Sigmoid colon (tissue), 7 donors: ENCODE results near the gene MYLK4. TPM values are rescaled to one million over a fixed set of nuclear protein-coding genes. Genes with fewer than 3 reads are reported as not detected.
A peak's percentile ranks its signal among the peaks of the same experiment; 100 is the strongest.

Experiments
- DNase-seq: peaks from one replicate; pipeline ENCODE4 v3.0.0-alpha.2; 2019
- H3K27ac ChIP-seq, 4 donors: fragments of 200-600 bp; sonication (generic); one replicate each; pipeline ENCODE4 v1.5.1; 2016 to 2019; ENCODE audit warnings: mild to moderate bottlenecking in 1 of 4
- H3K27me3 ChIP-seq, 3 donors: fragments of 200-600 bp; sonication (generic); one replicate each; pipeline ENCODE4 v1.5.1; 2019; ENCODE audit warnings: mild to moderate bottlenecking in 1 of 3
- H3K36me3 ChIP-seq, 4 donors: fragments of 200-600 bp; sonication (generic); one replicate each; pipeline ENCODE4 v1.5.1; 2016 to 2019
- H3K4me1 ChIP-seq, 4 donors: fragments of 200-600 bp; sonication (generic); one replicate each; pipeline ENCODE4 v1.5.1; 2017 to 2019
- H3K4me3 ChIP-seq, 4 donors: fragments of 200-600 bp; sonication (generic); one replicate each; pipeline ENCODE4 v1.5.1; 2017 to 2019; ENCODE audit warnings: mild to moderate bottlenecking in 2 of 4, moderate library complexity in 1 of 4
- H3K9me3 ChIP-seq, 4 donors: fragments of 200-600 bp in 3 of 4; sonication (generic) in 3 of 4; one replicate each; pipeline versions ENCODE4 v1.5.1 to v1.6.1; 2013 to 2019
- CTCF ChIP-seq, 4 experiments: fragments of 450-650 bp in 3 of 4; fragments of 200-600 bp in 1 of 4; IDR thresholded peaks; one replicate each; pipeline ENCODE4 v1.5.1; 2016 to 2019; ENCODE audit warnings: antibody characterized with exemption in 4 of 4, mild to moderate bottlenecking in 3 of 4, moderate library complexity in 2 of 4
- EP300 ChIP-seq, 4 donors: sonication (generic); formaldehyde crosslinking; IDR thresholded peaks; one replicate each; pipeline ENCODE4 v1.6.1; 2017; ENCODE audit warnings: antibody characterized with exemption in 4 of 4
- POLR2A ChIP-seq, 2 donors: fragments of 450-650 bp; IDR thresholded peaks; one replicate each; pipeline ENCODE4 v1.6.1; 2016; ENCODE audit warnings: antibody characterized with exemption in 2 of 2, mild to moderate bottlenecking in 2 of 2, moderate library complexity in 2 of 2
- POLR2AphosphoS5 ChIP-seq, 4 donors: sonication (generic); formaldehyde crosslinking; IDR thresholded peaks; one replicate each; pipeline ENCODE4 v1.6.1; 2017; ENCODE audit warnings: antibody characterized with exemption in 4 of 4
- WGBS, 2 donors: extraction: QIAGEN DNeasy Blood & Tissue Kit; methylation state at CpG; one replicate each; pipeline ENCODE4 v1.1.7; 2013; 5-methylcytosine and 5-hydroxymethylcytosine counted together
- intact Hi-C: fragments of 100-400 bp; cut with DNase I; formaldehyde crosslinking; loops from one replicate; pipeline ENCODE4 v1.15.1; 2023
- polyA plus RNA-seq, 3 donors: library from polyadenylated mRNA; stranded (reverse); fragments of 200-250 nt; gene quantifications; one replicate each; pipeline ENCODE4 v1.2.3, GENCODE V29; 2013
- total RNA-seq, 4 donors: library from RNA; depleted of rRNA; stranded (reverse); fragments of >200 nt; gene quantifications; one replicate each; pipeline ENCODE4 v1.1.0, GENCODE V29; 2016
- donor health status: healthy with polysubstance abuse.
- donor health status: Bipolar disorder and iron deficiency.
- donor health status: healthy.

MYLK4 gene
- total and polyA plus RNA-seq, 7 donors, result under 0.01 to 1.1 (median 0.32) TPM; not detected in 1

DNA sequence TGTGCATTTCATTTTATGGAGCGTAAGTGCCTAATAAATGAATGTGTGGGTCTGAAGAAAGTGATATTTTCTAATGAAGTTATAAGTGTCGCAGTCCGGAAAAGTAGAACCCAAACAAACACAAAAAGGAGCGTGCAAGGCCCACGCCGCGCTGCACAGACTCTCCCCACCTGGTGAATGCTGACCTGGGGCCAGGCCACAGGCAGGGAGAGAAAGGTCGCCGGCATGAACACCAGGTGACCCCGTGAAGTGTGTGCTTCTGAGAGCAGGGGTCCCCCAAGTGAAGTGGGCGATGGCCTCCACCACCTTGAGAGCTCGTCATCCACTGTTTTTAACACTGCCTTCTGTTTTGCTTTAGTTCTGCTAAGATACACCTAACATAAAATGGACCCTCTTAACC is 114.8 kb downstream of the MYLK4 start:
- DNase-seq, result no peak
- TF ChIP-seq EP300 (IDR thresholded peaks at IDR 0.05) (no peak), CTCF (IDR thresholded peaks at IDR 0.05) (no peak), POLR2AphosphoS5 (IDR thresholded peaks at IDR 0.05) (no peak), POLR2A (IDR thresholded peaks at IDR 0.05) (no peak)
- H3K4me1 ChIP-seq, result peaks cover 0 to 44% (median 27%) of the 10 kb centered on the region in 4 donors
- WGBS, 2 donors, result 94 to 96% methylated on average over 12 of the region's 12 CpGs
- H3K36me3 ChIP-seq, result no peaks in the 10 kb centered on the region
- H3K9me3 ChIP-seq, result no peaks in the 10 kb centered on the region
- intact Hi-C loops, result loop anchor here (2.0 to 10.0 kb wide), 3 partner anchors 119 to 1039 kb away; partner anchors contain the start of gene MYLK4
- H3K27ac ChIP-seq, result no peak overlapping the region
- H3K27me3 ChIP-seq, result no peaks in the 10 kb centered on the region
- no peak overlapping the region for H3K4me3 ChIP-seq

GRCh38 chr6:2634139-2634964 is 116.4 kb downstream of the MYLK4 start:
- TF ChIP-seq CTCF (IDR thresholded peaks at IDR 0.05) (peak; percentile 85 to 99 (median 90)), EP300 (IDR thresholded peaks at IDR 0.05) (peak in 1 of 4 donors; percentile 33), POLR2AphosphoS5 (IDR thresholded peaks at IDR 0.05) (peak in 2 of 4 donors; percentile 28 to 34), POLR2A (IDR thresholded peaks at IDR 0.05) (no peak)
- Histone ChIP-seq H3K27ac (peak overlapping the region; percentile 58 to 84 (median 70)), H3K9me3 (no peaks in the 10 kb centered on the region), H3K36me3 (no peaks in the 10 kb centered on the region), H3K4me3 (peak overlapping the region; percentile 24 to 57 (median 49)), H3K4me1 (peaks cover 0 to 33% (median 26%) of the 10 kb centered on the region in 4 donors), H3K27me3 (no peaks in the 10 kb centered on the region)
- DNase-seq, result peak; percentile 92
- 3 to 4% methylated on average over 67 of the region's 67 CpGs for WGBS, 2 donors
- intact Hi-C loops, result loop anchor here (1.0 to 10.0 kb wide), 6 partner anchors 120 to 1038 kb away; partner anchors contain the start of genes GMDS and MYLK4

DNA sequence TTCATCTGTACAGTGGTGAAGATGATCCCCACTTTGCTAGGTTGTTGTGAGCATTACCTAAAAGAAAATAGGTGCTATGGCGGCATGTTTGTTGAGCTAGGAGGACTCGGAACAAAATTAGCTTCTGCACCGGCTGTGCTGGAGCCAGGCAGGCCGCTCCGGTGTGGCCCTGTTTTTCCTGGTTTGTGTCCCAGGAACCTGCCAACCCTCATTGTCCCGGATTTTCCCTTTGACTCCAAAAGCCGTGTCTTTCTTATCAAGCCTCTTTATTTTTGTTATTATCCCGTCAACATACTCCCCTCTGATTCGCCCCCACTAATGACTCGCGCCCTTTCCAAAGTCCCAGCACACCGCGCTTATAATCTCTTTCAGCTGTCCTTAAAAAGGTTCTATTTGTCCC is 117.0 kb downstream of the MYLK4 start:
- DNase-seq, result no peak
- TF ChIP-seq EP300 (IDR thresholded peaks at IDR 0.05) (no peak), CTCF (IDR thresholded peaks at IDR 0.05) (no peak), POLR2AphosphoS5 (IDR thresholded peaks at IDR 0.05) (no peak), POLR2A (IDR thresholded peaks at IDR 0.05) (no peak)
- 85 to 86% methylated on average over 13 of the region's 13 CpGs for WGBS, 2 donors
- peaks cover 0 to 33% (median 26%) of the 10 kb centered on the region in 4 donors for H3K4me1 ChIP-seq
- peak overlapping the region; percentile 24 to 57 (median 49) for H3K4me3 ChIP-seq
- H3K36me3 ChIP-seq, result no peaks in the 10 kb centered on the region
- intact Hi-C loops, result loop anchor here (1.0 to 10.0 kb wide), 6 partner anchors 121 to 1037 kb away; partner anchors contain the start of genes GMDS and MYLK4
- no peaks in the 10 kb centered on the region for H3K27me3 ChIP-seq
- H3K27ac ChIP-seq, result peak overlapping the region; percentile 58 to 84 (median 70)
- H3K9me3 ChIP-seq, result no peaks in the 10 kb centered on the region

- H3K36me3 ChIP-seq, result no peaks in the 10 kb centered on the region
- no peaks in the 10 kb centered on the region for H3K27me3 ChIP-seq
- intact Hi-C loops, result loop anchor here (5.0 to 10.0 kb wide), 3 partner anchors 122 to 386 kb away; partner anchors contain the start of genes GMDS and MYLK4
- no peak overlapping the region for H3K4me3 ChIP-seq
- 95 to 96% methylated on average over 11 of the region's 11 CpGs for WGBS, 2 donors
- no peaks in the 10 kb centered on the region for H3K9me3 ChIP-seq
- peak overlapping the region; percentile 58 to 84 (median 70) for H3K27ac ChIP-seq
- TF ChIP-seq CTCF (IDR thresholded peaks at IDR 0.05), result no peak
- TF ChIP-seq POLR2A (IDR thresholded peaks at IDR 0.05), result no peak
- no peak for TF ChIP-seq POLR2AphosphoS5 (IDR thresholded peaks at IDR 0.05)
- no peak for TF ChIP-seq EP300 (IDR thresholded peaks at IDR 0.05)
- DNase-seq, result no peak
- H3K4me1 ChIP-seq, result peaks cover 0 to 33% (median 26%) of the 10 kb centered on the region in 4 donors
These were observed 117.6 kb downstream of the MYLK4 start for GRCh38 chr6:2632976-2633584.
